ENCODE data around the gene GPX2.

The GPX2 gene

DNA sequence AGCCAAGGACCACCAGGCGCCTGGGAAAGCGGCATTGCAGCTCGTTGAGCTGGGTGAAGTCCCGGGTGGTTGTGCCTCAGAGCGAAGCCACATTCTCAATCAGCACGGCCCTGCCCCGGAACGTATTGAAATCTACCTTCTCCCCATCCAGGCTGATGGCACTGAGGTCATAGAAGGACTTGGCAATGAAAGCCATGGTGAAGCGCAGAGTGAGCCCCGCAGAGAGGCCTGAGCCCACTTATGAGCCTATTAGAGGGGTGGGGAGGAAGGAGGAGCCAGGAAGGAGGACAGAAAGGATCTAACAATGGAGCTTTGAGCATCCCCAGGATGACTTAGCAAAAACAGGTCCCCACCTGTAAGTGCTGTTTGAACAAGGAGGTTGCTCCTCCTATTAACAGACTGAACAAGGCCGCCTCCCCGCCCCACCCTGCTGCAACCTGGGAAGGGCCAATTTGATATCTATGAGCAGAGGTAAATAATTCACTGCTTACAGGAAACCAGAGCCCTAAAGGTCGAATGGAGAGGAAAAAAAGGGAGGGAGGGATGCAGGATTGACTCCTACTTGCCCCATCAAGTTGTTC is at the start of gene GPX2:
Gene GPX2 (minus strand): TSS at position 215 of the 581 bp plus-strand sequence. CDS start 19 bp downstream, at position 196.
- DNase-seq: no peak

DNA sequence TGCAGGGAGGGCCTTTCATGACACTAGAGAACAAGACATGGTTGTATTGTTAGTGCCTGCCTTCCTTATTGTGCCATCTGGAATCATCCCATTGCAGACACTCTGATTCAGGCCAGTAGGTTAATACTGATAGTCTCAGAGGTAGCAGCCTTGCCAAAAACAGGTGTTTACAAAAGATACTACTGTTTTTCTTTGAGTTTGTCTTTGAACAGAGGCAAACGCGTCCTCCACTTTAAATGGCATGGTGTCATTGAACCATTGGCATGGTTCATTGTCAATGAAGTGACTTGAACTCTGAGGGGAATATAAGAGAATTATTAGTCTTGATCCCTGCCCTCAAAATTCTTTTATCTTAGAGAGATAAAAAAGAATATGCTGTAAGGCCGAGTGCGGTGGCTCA is 48.4 kb upstream of the GPX2 start:
- DNase-seq: no peak

DNA sequence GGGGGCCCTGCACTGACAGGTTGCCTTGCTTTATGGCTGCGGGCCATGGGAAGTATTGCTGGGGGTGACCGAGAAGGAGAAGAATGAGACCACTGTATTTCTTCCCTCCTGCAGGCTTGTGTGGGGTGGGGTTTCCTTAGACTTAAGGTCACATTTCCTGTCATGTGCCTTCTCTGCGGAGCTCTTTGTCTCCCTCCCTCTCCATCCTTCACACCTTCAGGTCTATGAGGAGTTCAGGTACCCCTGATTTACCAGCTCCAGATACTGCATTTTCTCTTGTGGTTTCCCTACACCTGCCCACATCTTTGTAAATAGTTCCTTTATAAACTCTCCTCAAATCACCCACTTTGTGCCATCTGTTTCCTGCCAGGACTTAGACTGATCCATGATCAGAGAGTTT is 47.8 kb upstream of the GPX2 start:
- no peak for DNase-seq

DNA sequence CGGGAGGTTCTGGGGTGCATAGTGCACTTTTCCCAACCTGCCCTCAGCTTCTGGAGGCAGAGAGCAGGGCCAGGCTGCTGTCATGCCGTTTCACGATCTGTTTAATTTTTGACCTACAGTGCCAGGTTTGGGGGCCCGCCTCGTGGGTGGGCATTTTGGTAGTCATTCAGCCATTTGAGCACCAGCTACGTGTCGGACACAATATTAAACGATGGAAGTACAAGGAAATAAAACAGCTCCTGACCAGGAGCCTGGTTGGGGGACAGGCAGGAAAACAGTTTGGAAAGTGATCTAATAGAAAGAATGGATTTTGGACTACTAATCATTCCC is 44.9 kb upstream of the GPX2 start:
- DNase-seq: peak in 1 of 14 donors; percentile 41

DNA sequence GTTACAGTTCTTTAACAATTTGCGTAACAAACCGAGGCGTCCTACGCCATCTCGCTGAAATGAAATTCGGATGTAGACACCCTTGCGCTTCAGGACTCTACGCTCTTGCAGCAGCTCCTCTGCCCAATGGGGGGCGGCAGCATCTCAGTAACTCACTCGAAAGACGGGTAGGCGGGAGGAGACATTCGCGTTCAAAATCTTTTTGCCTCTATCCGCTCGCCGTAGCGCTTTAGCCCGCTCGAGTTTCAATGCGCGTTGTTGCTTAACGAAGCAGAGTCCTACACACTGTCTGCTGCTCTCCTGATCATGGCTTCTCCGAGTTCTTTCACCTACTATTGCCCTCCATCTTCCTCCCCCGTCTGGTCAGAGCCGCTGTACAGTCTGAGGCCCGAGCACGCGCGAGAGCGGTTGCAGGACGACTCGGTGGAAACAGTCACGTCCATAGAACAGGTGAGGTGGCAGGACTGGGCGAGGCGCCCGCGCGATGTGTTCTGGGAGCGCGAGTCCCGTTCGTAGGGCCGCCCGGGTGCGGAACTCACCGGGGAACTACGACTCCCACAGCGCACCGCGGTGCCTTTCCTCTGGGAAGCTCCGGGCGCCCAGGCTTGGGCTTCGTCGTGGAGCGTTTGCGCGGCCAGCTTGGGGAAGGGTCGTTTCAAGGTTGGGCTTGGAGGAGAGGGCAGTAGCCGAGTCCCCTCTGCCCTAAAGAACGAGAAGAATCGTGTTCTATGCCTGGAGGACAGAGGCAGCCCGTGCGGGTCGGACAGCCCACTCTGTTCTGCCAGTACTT is 44.3 kb upstream of the GPX2 start, which contains the start of gene FNTB:
Gene FNTB (plus strand): TSS at position 248 of the 790 bp plus-strand sequence. CDS start 59 bp downstream, at position 307.
- DNase-seq: peak; percentile 89 to 99 (median 98)

DNA sequence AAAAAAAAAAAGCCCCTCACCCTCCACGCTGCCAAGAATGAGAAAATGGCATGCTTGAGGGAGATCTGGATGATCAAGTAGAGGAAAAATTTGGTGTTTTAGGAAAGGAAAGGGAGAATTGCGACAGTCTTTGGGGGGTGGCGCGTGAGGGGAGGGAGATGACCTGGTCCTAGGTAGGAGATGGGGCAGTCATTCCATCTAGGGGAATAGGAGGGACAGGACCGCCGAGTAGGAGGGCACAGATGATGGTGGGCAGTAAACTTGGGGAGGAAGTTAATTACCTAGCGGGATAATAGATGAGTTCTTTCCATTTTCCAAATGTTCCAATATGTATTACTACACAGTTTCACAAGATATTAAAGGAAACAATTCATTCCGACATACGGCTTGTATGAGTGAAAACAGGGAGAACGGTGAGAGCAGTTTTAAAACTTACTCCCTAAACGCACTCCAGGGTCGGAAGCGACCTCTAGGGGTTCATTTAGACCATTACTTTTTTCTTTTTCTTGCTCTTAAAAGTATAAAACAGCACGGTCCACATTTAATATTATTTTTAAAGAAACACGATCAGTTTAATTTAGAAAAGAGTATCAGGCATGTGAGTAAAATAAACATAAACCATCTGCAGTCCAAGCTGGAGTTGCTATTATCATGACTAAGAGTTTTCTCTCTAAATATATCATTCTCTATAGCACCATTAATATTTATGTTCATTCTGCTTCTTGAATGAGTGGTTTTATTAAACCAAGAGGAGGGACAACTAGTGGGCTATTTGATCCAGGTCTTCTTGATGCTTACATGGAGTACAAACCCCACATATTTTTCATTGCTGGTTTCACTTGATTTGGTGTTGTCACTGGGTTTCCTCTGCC is 41.1 kb upstream of the GPX2 start:
- DNase-seq: peak in 1 of 14 donors; percentile 48

DNA sequence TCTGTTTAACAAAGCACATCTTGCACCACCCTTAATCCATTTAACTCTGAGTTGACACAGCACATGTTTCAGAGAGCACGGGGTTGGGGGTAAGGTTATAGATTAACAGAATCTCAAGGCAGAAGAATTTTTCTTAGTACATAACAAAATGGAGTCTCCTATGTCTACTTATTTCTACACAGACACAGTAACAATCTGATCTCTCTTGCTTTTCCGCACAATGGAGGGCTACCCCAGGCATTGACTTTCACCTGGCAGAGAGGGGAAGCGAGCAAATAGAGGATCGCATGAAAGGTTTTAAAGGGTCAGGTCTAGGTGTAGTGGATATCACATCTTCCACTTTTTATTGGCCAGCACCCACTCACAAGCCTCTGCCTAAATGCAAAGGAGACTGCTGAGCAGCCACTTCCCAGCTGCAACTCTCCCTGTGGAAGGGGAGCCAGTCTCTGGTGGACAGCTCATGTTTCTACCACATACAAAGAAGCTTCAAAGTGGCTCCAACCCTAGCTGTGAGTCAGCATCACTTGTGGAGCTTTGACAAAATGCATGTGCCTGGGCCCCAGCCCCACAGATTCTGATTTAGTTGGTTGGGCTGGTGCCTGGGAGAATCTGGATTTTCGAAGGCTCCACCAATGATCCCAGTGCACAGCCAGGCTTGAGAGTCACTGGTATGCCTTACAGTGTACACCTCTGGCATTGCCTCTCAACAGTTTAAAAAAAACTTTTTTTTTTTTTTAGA is 37.0 kb upstream of the GPX2 start:
- DNase-seq: no peak

DNA sequence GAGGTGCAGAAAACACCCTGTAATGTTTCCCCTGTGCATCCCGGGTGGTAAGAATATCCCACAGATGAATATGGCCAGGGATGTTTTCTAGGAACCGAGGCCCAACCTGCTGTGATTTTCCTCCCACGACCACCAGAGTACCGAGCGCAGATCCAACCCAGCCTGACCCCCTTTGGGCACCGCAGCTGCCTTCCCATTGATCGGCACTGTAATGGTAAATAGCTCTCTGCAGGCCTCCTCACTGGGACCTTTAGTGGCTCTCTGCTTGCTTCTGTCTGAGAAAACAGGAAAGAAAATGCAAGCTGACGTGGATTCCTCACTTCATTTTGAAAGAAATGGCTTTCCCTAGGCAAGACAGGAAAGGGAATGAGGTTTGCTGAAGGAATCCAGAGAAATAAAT is 32.0 kb upstream of the GPX2 start:
- no peak for DNase-seq

DNA sequence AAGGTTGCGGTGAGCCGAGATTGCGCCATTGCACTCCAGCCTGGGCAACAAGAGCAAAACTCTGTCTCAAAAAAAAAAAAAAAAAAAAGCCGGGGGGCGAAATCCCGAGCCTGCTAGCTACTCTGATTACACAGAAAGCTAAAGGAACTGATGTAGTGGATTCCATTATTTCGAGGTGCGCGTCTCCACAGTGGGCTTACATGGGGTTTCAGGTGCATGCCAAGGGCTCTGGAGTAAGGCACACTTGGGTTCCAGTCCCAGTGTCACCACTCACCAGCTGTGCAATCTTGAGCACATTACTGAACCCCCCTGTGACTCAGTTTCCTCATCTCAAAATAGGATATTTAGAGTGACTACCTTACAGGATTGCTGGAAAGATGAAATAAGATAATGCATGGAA is 31.3 kb upstream of the GPX2 start:
- DNase-seq: no peak

DNA sequence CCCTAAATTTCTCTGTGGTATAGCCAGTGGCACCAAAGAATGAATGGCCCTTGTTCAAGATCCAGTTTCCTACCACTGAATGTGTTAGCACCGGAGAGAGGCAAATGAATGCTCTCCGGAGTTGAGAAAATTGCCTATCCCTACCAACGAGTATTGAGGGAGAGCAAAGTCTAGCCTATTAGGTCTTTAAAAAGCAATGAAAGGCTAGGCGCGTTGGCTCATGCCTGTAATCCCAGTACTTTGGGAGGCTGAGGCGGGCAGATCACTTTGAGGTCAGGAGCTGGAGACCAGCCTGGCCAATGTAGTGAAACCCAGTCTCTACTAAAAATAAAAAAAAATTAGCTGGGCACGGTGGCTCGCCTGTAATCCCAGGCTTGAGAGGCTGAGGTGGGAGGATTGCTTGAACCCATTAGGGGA is 30.5 kb upstream of the GPX2 start:
- peak in 1 of 14 donors; percentile 61 for DNase-seq

DNA sequence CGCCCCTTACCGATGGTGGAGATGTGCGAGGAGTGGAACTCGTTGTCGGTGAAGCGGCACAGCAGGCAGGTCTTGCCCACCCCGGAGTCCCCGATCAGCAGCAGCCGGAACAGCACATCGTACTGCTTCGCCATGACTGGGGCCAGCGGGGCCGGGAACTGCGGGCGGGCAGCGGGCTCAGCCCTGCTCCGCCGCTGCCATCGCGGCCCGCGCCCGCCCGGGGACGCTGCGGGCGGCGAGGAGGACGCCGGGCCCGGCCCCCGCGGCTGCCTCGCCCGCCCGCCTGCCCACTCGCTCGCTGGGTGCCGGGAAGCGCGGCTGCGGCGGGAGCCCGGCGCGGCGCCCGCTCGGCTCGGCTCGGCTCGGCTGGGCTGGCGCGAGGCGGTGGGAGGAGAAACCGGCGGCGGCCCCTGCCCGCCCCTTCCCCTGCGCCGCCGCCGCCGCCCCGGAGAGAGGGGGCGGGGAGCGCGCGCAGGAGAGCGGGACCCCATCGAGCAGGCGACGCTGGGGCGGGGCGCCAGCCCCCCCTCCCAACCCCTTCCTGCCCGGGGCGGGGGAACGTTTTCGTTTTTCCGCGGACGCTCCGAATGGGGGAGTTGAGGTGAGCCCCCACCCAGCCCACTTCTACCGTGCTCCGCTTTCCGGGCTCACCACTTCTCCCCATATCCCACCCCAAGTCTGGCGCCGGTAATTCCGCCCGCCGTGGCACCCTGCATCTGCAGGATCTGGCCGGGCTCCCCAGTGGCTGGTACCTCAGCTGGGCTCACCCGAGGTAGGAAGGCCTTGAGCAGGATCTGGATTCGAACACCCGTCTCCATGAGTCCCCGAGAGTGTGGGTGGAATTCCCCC is 29.6 kb upstream of the GPX2 start, which contains the start of gene RAB15:
Gene RAB15 (minus strand): TSS at position 394 of the 849 bp plus-strand sequence. CDS start 260 bp downstream, at position 134.
- peak in 2 of 14 donors; percentile 19 to 34 for DNase-seq

DNA sequence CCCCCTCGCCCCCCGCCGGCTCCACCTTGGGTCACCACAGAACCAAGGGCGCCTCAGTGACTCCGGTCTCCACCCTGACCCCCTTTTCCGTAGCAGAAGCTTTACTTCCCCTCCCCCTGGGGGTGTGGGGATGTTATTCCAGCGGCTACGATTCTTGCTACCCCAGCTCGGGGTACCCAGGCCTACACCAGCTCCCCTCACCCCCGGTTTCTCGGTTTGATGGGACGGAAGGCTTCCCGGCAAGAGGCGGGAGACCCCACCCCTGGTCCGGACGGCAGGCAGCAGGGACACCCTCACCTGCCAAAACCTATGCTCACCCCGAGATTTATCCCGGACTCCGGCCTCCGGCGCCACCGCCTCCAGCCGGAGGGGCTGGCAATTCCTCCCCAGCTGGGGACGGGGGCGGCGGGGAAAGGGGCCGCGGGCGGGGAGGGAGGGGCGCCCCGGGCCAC is 29.0 kb upstream of the GPX2 start:
- peak in 1 of 14 donors; percentile 54 for DNase-seq

DNA sequence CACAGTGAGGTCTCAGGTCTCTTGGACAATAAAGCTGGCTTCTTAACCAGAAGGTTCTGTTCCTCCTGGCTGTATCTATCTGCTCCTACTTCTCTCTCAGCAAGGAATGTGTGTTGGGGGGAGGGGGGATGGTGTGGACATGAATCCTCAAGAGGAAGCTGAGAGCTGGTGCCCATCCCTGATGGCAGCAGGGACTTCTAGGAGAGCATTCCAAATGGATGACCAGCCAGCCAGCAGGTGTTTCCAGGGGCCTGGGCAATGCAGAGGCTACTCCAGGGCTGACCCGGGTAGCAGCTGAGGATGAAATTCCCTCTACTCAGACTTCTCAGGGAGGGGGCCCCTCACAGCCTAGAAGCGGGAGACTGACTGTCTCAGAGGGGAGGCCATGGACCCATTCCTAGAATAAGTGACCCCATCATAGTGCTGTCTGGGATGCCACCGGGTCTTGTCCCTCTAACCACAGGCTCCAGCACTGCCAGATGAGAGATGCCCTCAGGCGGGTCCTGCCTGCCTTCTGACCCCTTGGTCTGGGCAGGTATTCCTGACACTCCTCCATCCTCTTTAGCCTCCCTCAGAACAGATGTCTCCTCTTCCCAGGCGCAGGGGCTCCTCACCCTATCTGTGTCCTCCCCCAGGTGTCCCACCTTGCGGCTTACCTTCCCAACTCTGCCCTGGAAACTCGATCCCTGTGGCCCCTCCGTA is 28.4 kb upstream of the GPX2 start:
- peak in 1 of 14 donors; percentile 57 for DNase-seq

DNA sequence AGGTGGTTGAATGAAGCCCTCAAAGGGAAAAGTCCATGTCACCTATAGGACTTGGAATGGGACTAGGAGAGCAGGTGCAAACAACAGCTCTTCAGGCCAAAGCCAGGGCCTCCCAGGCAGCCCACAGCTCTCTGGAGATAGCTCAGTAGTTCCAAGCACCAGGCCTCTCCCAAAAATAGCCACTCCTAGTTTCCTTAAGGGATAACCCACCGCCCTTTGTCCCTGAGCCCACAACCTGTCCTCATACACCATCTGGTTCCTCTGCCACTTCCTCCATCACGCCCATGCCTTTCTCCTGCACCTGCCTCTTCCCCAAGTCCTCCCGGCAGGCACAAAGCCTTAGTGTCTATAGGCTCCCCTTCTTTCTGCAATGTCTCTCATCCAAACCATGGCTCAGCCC is 27.5 kb upstream of the GPX2 start:
- peak in 1 of 14 donors; percentile 55 for DNase-seq

DNA sequence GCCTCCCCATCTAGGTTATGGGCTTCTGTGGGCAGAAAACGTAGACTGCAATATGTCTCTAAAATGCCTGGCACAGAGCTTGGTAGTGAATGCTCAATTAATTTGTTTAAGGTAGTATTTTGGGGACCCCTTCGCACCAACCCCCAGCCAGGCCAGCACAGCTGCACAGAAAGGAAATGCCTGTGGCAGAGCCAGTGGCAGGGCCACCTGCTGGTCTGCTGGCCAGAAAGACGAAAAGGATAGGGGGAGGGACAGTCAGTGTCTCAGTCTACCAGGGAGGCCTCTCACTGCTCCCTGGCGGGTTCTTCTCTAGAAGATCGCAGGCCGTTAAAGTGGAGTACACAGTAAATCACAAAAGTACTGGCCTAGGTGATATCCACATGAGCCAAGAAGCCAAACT is 26.1 kb upstream of the GPX2 start:
- peak in 1 of 14 donors; percentile 47 for DNase-seq

DNA sequence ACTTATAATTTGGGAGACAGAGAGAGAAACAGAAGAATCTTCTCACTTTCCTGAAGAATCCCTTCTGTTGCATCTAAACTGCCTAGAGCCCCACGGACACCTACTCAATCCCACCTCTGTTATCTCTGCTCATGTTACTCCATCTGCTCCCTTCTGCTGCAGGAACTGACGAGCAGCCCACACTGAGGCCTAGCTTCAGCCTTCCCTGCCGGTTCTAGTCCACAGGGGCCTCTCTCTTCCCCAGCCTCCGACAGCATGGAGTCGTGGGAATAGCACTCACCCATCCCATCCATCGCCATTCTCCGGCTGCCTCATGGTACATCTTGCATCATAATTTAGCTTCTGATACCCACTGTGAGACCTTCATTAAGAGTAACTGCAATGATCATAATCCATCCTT is 25.6 kb upstream of the GPX2 start:
- peak in 1 of 14 donors; percentile 55 for DNase-seq

DNA sequence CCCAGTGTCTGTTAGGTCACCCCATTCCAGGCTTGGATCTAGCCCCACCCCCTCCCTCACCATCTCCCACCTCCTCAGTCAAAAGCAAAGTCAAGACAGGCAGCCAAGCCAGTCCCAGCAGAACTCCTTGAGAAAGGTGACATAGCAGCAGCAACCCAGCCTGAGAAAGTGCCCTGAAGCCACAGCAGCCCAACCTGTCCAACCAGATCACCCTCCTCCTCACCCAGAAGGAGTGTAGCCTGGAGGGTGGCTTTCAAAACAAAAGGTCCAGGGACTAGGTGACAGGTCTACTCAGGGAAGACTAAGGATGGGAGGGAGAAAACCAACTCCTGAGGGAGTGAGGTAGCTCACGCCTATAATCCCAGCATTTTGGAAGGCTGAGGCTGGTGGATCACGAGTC is 24.4 kb upstream of the GPX2 start:
- DNase-seq: no peak

DNA sequence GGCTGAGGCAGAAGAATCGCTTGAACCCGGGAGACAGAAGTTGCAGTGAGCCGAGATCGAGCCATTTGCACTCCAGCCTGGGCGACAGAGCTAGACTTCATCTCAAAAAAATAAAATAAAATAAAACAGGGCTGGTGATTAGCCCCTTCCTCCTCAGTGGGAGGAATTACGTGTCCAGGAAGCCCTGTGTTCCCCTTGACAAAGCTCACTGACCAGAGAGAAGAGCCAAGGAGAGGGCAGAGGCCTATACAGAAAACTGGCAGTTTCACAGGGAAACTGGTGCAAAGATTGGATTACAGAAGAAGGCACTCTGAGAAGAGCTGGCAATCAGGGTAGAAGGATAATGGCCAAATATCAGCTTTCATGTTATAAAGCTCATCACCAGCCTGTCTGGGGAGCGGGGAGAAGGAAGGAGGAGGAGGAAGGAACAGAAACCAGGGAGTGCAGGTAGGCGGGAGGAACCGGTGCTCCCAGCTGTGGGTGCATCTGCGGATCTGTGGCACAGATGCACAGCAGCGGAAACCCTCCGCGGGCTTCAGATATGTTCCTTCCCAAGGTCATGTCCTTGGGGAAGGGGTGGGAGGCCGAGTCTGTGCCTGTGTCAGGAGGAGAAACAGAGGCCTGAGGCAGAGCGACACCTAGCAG is 22.9 kb upstream of the GPX2 start:
- DNase-seq: no peak

DNA sequence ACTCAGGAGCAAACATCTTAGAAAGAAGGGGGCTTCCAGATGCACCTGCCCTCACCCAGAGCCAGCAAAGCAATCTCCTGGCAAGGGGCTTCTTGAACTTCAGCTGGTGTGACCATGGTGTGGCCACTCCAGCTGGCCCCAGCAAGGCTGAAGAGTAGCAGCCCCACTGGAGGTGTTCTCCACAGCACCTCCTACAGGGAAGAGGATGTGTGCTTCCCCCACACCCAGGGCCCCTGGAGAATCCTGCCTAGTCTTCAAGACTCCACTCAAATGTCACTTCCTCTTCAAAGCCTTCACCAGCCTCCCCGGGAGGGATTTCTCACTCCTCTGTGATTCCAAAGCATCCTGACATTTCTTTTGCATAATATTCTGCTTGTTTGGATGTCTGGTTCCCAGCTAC is 21.1 kb upstream of the GPX2 start:
- no peak for DNase-seq

DNA sequence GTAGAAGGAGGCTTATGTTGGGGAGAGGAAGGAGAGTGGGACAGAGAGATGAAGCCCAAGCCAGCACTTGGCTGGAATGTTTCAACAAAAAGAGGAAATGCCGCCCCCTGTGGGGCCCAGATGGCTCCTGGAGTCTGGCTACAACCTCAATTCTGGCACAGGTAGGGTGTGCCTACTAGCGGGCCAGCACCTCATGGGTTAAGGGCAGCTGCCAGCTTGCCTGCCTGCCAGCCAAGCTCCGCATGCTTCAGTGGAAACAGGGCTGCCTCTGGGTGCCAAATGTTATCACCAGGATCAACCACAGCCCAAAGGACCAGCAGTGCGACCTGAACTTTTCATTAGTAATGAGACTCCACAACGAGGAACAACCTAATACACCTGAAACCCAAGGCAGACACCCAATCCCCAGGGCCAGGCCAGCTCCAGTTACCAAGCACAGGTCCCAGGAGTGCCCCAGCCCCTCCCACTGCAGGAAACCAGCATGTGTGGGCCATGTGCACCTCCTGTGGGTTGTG is 18.3 kb upstream of the GPX2 start:
- peak in 1 of 14 donors; percentile 96 for DNase-seq
